ENCODE measurements around the gene SLC15A1.

Gene SLC15A1

GRCh38 chr13:98746968-98747367 lies 5.5 kb downstream of the SLC15A1 start:
- no peak overlapping the region for H2AFZ ChIP-seq (ENCODE audit: low read length)
- H3K4me1 ChIP-seq (ENCODE audit: low read length) = no peaks in the 10 kb centered on the region
- TF ChIP-seq EZH2 (optimal IDR thresholded peaks at IDR 0.05; ENCODE audit: low read depth, low read length) (no peak), CTCF (IDR thresholded peaks at IDR 0.05; ENCODE audit: low read length) (no peak), EZH2phosphoT487 (IDR thresholded peaks at IDR 0.05; ENCODE audit: low read length) (no peak)
- H3K36me3 ChIP-seq (replicated peaks; ENCODE audit: insufficient read depth, low read length) = no peaks in the 10 kb centered on the region
- H3K9ac ChIP-seq (ENCODE audit: low read length) = no peak overlapping the region
- no peak overlapping the region for H3K27ac ChIP-seq (ENCODE audit: low read length)
- no peak overlapping the region for H3K4me2 ChIP-seq (ENCODE audit: low read depth, low read length)
- no peaks in the 10 kb centered on the region for H3K9me2 ChIP-seq (replicated peaks; ENCODE audit: insufficient read depth, low read length)
- H3K27me3 ChIP-seq (replicated peaks; ENCODE audit: insufficient read depth, low read length) = no peaks in the 10 kb centered on the region
- no peaks in the 10 kb centered on the region for H4K20me1 ChIP-seq (ENCODE audit: insufficient read depth, low read length)
- H3K4me3 ChIP-seq (ENCODE audit: low read length) = no peak overlapping the region
- no peaks in the 10 kb centered on the region for H3F3A ChIP-seq (ENCODE audit: insufficient read depth, low read length)
- DNase-seq = no peak
- no peaks in the 10 kb centered on the region for H3K9me3 ChIP-seq (replicated peaks; ENCODE audit: insufficient read depth, low read length)
- H3K79me2 ChIP-seq (ENCODE audit: low read length) = no peaks in the 10 kb centered on the region

- Histone ChIP-seq H3F3A (ENCODE audit: insufficient read depth, low read length) (no peaks in the 10 kb centered on the region), H3K9ac (ENCODE audit: low read length) (no peak overlapping the region), H3K27me3 (replicated peaks; ENCODE audit: insufficient read depth, low read length) (no peaks in the 10 kb centered on the region), H4K20me1 (ENCODE audit: insufficient read depth, low read length) (no peaks in the 10 kb centered on the region), H3K4me1 (ENCODE audit: low read length) (no peaks in the 10 kb centered on the region), H2AFZ (ENCODE audit: low read length) (no peak overlapping the region), H3K9me3 (replicated peaks; ENCODE audit: insufficient read depth, low read length) (no peaks in the 10 kb centered on the region), H3K9me2 (replicated peaks; ENCODE audit: insufficient read depth, low read length) (no peaks in the 10 kb centered on the region), H3K79me2 (ENCODE audit: low read length) (no peaks in the 10 kb centered on the region), H3K27ac (ENCODE audit: low read length) (no peak overlapping the region), H3K36me3 (replicated peaks; ENCODE audit: insufficient read depth, low read length) (no peaks in the 10 kb centered on the region), H3K4me2 (ENCODE audit: low read depth, low read length) (no peak overlapping the region), H3K4me3 (ENCODE audit: low read length) (no peak overlapping the region)
- TF ChIP-seq CTCF (IDR thresholded peaks at IDR 0.05; ENCODE audit: low read length) (no peak), EZH2phosphoT487 (IDR thresholded peaks at IDR 0.05; ENCODE audit: low read length) (no peak), EZH2 (optimal IDR thresholded peaks at IDR 0.05; ENCODE audit: low read depth, low read length) (no peak)
- DNase-seq = no peak
Observed at GRCh38 chr13:98743377-98743776, 9.1 kb downstream of the SLC15A1 start.

- H3K9me2 ChIP-seq (replicated peaks; ENCODE audit: insufficient read depth, low read length) = no peaks in the 10 kb centered on the region
Observed at GRCh38 chr13:98742961-98743360, 9.5 kb downstream of the SLC15A1 start.

More at GRCh38 chr13:98742961-98743360, 9.5 kb downstream of the SLC15A1 start:
- no peak for DNase-seq
- H3K9me3 ChIP-seq (replicated peaks; ENCODE audit: insufficient read depth, low read length) = no peaks in the 10 kb centered on the region
- H3K4me1 ChIP-seq (ENCODE audit: low read length) = no peaks in the 10 kb centered on the region
- no peak overlapping the region for H3K4me3 ChIP-seq (ENCODE audit: low read length)
- H3K4me2 ChIP-seq (ENCODE audit: low read depth, low read length) = no peak overlapping the region
- no peaks in the 10 kb centered on the region for H3K36me3 ChIP-seq (replicated peaks; ENCODE audit: insufficient read depth, low read length)
- no peaks in the 10 kb centered on the region for H3F3A ChIP-seq (ENCODE audit: insufficient read depth, low read length)
- no peak overlapping the region for H2AFZ ChIP-seq (ENCODE audit: low read length)
- no peak for TF ChIP-seq EZH2 (optimal IDR thresholded peaks at IDR 0.05; ENCODE audit: low read depth, low read length)
- TF ChIP-seq EZH2phosphoT487 (IDR thresholded peaks at IDR 0.05; ENCODE audit: low read length) = no peak
- no peak for TF ChIP-seq CTCF (IDR thresholded peaks at IDR 0.05; ENCODE audit: low read length)
- H3K9ac ChIP-seq (ENCODE audit: low read length) = no peak overlapping the region
- no peaks in the 10 kb centered on the region for H3K27me3 ChIP-seq (replicated peaks; ENCODE audit: insufficient read depth, low read length)
- no peak overlapping the region for H3K27ac ChIP-seq (ENCODE audit: low read length)
- no peaks in the 10 kb centered on the region for H3K79me2 ChIP-seq (ENCODE audit: low read length)
- H4K20me1 ChIP-seq (ENCODE audit: insufficient read depth, low read length) = no peaks in the 10 kb centered on the region

Data from MM.1S (cell line).